ENCODE results near the gene C19orf12.

The C19orf12 gene

GRCh38 chr19:29714953-29715700 is at the start of gene C19orf12:
TSS of gene C19orf12 (minus strand) at chr19:29715261. CDS start at chr19:29708413, 6,848 bp downstream.
- DNase-seq (ENCODE audit: extremely low read depth in 1 of 2, low read depth in 1 of 2): peak in 1 of 2 donors; percentile 43

- no peak for DNase-seq (ENCODE audit: extremely low read depth in 1 of 2, low read depth in 1 of 2)
Observed at GRCh38 chr19:29764361-29764760, 49.3 kb upstream of the C19orf12 start.

- no peak for DNase-seq (ENCODE audit: extremely low read depth in 1 of 2, low read depth in 1 of 2)
Observed at GRCh38 chr19:29763196-29763595, 48.1 kb upstream of the C19orf12 start.

GRCh38 chr19:29761575-29762232 is 46.6 kb upstream of the C19orf12 start:
- no peak for DNase-seq (ENCODE audit: extremely low read depth in 1 of 2, low read depth in 1 of 2)

- no peak for DNase-seq (ENCODE audit: extremely low read depth in 1 of 2, low read depth in 1 of 2)
Observed at GRCh38 chr19:29760752-29761502, 45.9 kb upstream of the C19orf12 start.

- no peak for DNase-seq (ENCODE audit: extremely low read depth in 1 of 2, low read depth in 1 of 2)
Observed at GRCh38 chr19:29759359-29759758, 44.3 kb upstream of the C19orf12 start.

GRCh38 chr19:29758863-29759262 is 43.8 kb upstream of the C19orf12 start:
- no peak for DNase-seq (ENCODE audit: extremely low read depth in 1 of 2, low read depth in 1 of 2)

- no peak for DNase-seq (ENCODE audit: extremely low read depth in 1 of 2, low read depth in 1 of 2)
Observed at GRCh38 chr19:29757551-29757950, 42.5 kb upstream of the C19orf12 start.

- DNase-seq (ENCODE audit: extremely low read depth in 1 of 2, low read depth in 1 of 2): no peak
Observed at GRCh38 chr19:29753934-29754305, 38.9 kb upstream of the C19orf12 start.

- no peak for DNase-seq (ENCODE audit: extremely low read depth in 1 of 2, low read depth in 1 of 2)
Observed at GRCh38 chr19:29753190-29753933, 38.3 kb upstream of the C19orf12 start.

GRCh38 chr19:29752450-29753025 is 37.5 kb upstream of the C19orf12 start:
- no peak for DNase-seq (ENCODE audit: extremely low read depth in 1 of 2, low read depth in 1 of 2)

GRCh38 chr19:29751932-29752331 is 36.9 kb upstream of the C19orf12 start:
- no peak for DNase-seq (ENCODE audit: extremely low read depth in 1 of 2, low read depth in 1 of 2)

- DNase-seq (ENCODE audit: extremely low read depth in 1 of 2, low read depth in 1 of 2): no peak
Observed at GRCh38 chr19:29750001-29750400, 34.9 kb upstream of the C19orf12 start.

- DNase-seq (ENCODE audit: extremely low read depth in 1 of 2, low read depth in 1 of 2): no peak
Observed at GRCh38 chr19:29748996-29749849, 34.2 kb upstream of the C19orf12 start.

GRCh38 chr19:29745253-29745652 is 30.2 kb upstream of the C19orf12 start:
- no peak for DNase-seq (ENCODE audit: extremely low read depth in 1 of 2, low read depth in 1 of 2)

GRCh38 chr19:29743681-29744080 is 28.6 kb upstream of the C19orf12 start:
- DNase-seq (ENCODE audit: extremely low read depth in 1 of 2, low read depth in 1 of 2): no peak

- DNase-seq (ENCODE audit: extremely low read depth in 1 of 2, low read depth in 1 of 2): no peak
Observed at GRCh38 chr19:29741776-29742175, 26.7 kb upstream of the C19orf12 start.

GRCh38 chr19:29741226-29741625 is 26.2 kb upstream of the C19orf12 start:
- no peak for DNase-seq (ENCODE audit: extremely low read depth in 1 of 2, low read depth in 1 of 2)

- no peak for DNase-seq (ENCODE audit: extremely low read depth in 1 of 2, low read depth in 1 of 2)
Observed at GRCh38 chr19:29737461-29738000, 22.5 kb upstream of the C19orf12 start.

Measured in activated CD8-positive, alpha-beta memory T cell treated with anti-CD3 and anti-CD28 coated beads for 1 hour (primary cell).